ENCODE results near the gene LDLRAD3. TPM values are rescaled to one million over a fixed set of nuclear protein-coding genes. Genes with fewer than 3 reads are reported as not detected.

Gene LDLRAD3
- total RNA-seq, 1 donor from 2014 or later: 10.2 TPM

- no peak for DNase-seq (ENCODE audit: low read depth)
- Histone ChIP-seq H3K27me3 (ENCODE audit: control insufficient read depth, insufficient read depth, low read length) (no peaks in the 10 kb centered on the region), H3K36me3 (ENCODE audit: control insufficient read depth, insufficient read depth, low read length) (no peaks in the 10 kb centered on the region), H3K4me3 (ENCODE audit: low read depth, low read length) (no peak overlapping the region)
- no peak for TF ChIP-seq CTCF (IDR thresholded peaks at IDR 0.05; ENCODE audit: insufficient read depth, low read length, poor library complexity, severe bottlenecking)
These were observed 40.1 kb downstream of the LDLRAD3 start for GRCh38 chr11:35983981-35984380.

- Histone ChIP-seq H3K36me3 (ENCODE audit: control insufficient read depth, insufficient read depth, low read length) (no peaks in the 10 kb centered on the region), H3K27me3 (ENCODE audit: control insufficient read depth, insufficient read depth, low read length) (no peaks in the 10 kb centered on the region), H3K4me3 (ENCODE audit: low read depth, low read length) (no peak overlapping the region)
- no peak for TF ChIP-seq CTCF (IDR thresholded peaks at IDR 0.05; ENCODE audit: insufficient read depth, low read length, poor library complexity, severe bottlenecking)
- no peak for DNase-seq (ENCODE audit: low read depth)
These were observed 43.1 kb downstream of the LDLRAD3 start for GRCh38 chr11:35986947-35987346.

- TF ChIP-seq CTCF (IDR thresholded peaks at IDR 0.05; ENCODE audit: insufficient read depth, low read length, poor library complexity, severe bottlenecking): no peak
- H3K36me3 ChIP-seq (ENCODE audit: control insufficient read depth, insufficient read depth, low read length): no peaks in the 10 kb centered on the region
- no peak for DNase-seq (ENCODE audit: low read depth)
These were observed 46.3 kb downstream of the LDLRAD3 start for GRCh38 chr11:35990170-35990569.

GRCh38 chr11:35990816-35991215 is 47.0 kb downstream of the LDLRAD3 start:
- no peak for TF ChIP-seq CTCF (IDR thresholded peaks at IDR 0.05; ENCODE audit: insufficient read depth, low read length, poor library complexity, severe bottlenecking)
- no peak for DNase-seq (ENCODE audit: low read depth)

More at GRCh38 chr11:35990170-35990569, 46.3 kb downstream of the LDLRAD3 start:
- H3K27me3 ChIP-seq (ENCODE audit: control insufficient read depth, insufficient read depth, low read length): no peaks in the 10 kb centered on the region
- no peak overlapping the region for H3K4me3 ChIP-seq (ENCODE audit: low read depth, low read length)

GRCh38 chr11:35992548-35992947 is 48.7 kb downstream of the LDLRAD3 start:
- TF ChIP-seq CTCF (IDR thresholded peaks at IDR 0.05; ENCODE audit: insufficient read depth, low read length, poor library complexity, severe bottlenecking): no peak
- Histone ChIP-seq H3K27me3 (ENCODE audit: control insufficient read depth, insufficient read depth, low read length) (no peaks in the 10 kb centered on the region), H3K4me3 (ENCODE audit: low read depth, low read length) (no peak overlapping the region), H3K36me3 (ENCODE audit: control insufficient read depth, insufficient read depth, low read length) (no peaks in the 10 kb centered on the region)
- DNase-seq (ENCODE audit: low read depth): no peak

More at GRCh38 chr11:35990816-35991215, 47.0 kb downstream of the LDLRAD3 start:
- Histone ChIP-seq H3K4me3 (ENCODE audit: low read depth, low read length) (no peak overlapping the region), H3K36me3 (ENCODE audit: control insufficient read depth, insufficient read depth, low read length) (no peaks in the 10 kb centered on the region), H3K27me3 (ENCODE audit: control insufficient read depth, insufficient read depth, low read length) (no peaks in the 10 kb centered on the region)

GRCh38 chr11:35994421-35994820 is 50.6 kb downstream of the LDLRAD3 start:
- no peak for TF ChIP-seq CTCF (IDR thresholded peaks at IDR 0.05; ENCODE audit: insufficient read depth, low read length, poor library complexity, severe bottlenecking)
- no peaks in the 10 kb centered on the region for H3K36me3 ChIP-seq (ENCODE audit: control insufficient read depth, insufficient read depth, low read length)
- no peaks in the 10 kb centered on the region for H3K27me3 ChIP-seq (ENCODE audit: control insufficient read depth, insufficient read depth, low read length)
- no peak overlapping the region for H3K4me3 ChIP-seq (ENCODE audit: low read depth, low read length)
- DNase-seq (ENCODE audit: low read depth): no peak

All from kidney epithelial cell (primary cell).